ENCODE data around the gene PRSS36.
"Not testable (repeated sequence)": the region's sequence is repeated elsewhere in the genome, so short reads cannot be mapped to it uniquely, and the experiment has no call there.

Gene PRSS36

GRCh38 chr16:31118223-31119155, 31.4 kb downstream of the PRSS36 start:
- no peak for DNase-seq

- peak; percentile 95 for DNase-seq
Observed at GRCh38 chr16:31117384-31118222, 32.3 kb downstream of the PRSS36 start, which contains the start of gene KAT8. TSS of gene KAT8 (plus strand) at chr16:31117664. CDS start at chr16:31117682, 18 bp downstream.

GRCh38 chr16:31114468-31114867, 35.4 kb downstream of the PRSS36 start:
- no peak for DNase-seq

GRCh38 chr16:31113121-31114120, 36.4 kb downstream of the PRSS36 start:
- DNase-seq: no peak

- no peak for DNase-seq
Observed at GRCh38 chr16:31112711-31113110, 37.2 kb downstream of the PRSS36 start.

GRCh38 chr16:31111881-31112466, 37.9 kb downstream of the PRSS36 start:
- no peak for DNase-seq

- no peak for DNase-seq
Observed at GRCh38 chr16:31110106-31111034, 39.5 kb downstream of the PRSS36 start.

- DNase-seq: no peak
Observed at GRCh38 chr16:31109622-31110021, 40.2 kb downstream of the PRSS36 start.

- DNase-seq: no peak
Observed at GRCh38 chr16:31108794-31109558, 40.9 kb downstream of the PRSS36 start.

- DNase-seq: peak; percentile 53
Observed at GRCh38 chr16:31108035-31108793, 41.7 kb downstream of the PRSS36 start, which contains the start of gene BCKDK. TSS of gene BCKDK (plus strand) at chr16:31108386. CDS start at chr16:31109224, 838 bp downstream.

- no peak for DNase-seq
Observed at GRCh38 chr16:31107465-31107867, 42.4 kb downstream of the PRSS36 start.

- DNase-seq: no peak
Observed at GRCh38 chr16:31106509-31107464, 43.1 kb downstream of the PRSS36 start.

- peak; percentile 4 for DNase-seq
Observed at GRCh38 chr16:31105677-31106213, 44.1 kb downstream of the PRSS36 start.

- DNase-seq: not testable (repeated sequence)
Observed at GRCh38 chr16:31100876-31101641, 48.8 kb downstream of the PRSS36 start.

GRCh38 chr16:31099860-31100638, 49.8 kb downstream of the PRSS36 start:
- no peak for DNase-seq

Measured in NCI-H526 treated with DMSO at 0.1 percent for 48 hours (cell line).